Kidney (tissue), 14 donors: ENCODE results near the gene PIK3AP1. TPM values are rescaled to one million over a fixed set of nuclear protein-coding genes. Genes with fewer than 3 reads are reported as not detected.

Experiments used
- DNase-seq, 5 donors: peaks; one replicate each; pipeline ENCODE4 v3.0.0-alpha.2; 2013 to 2020
- FAIRE-seq: peaks from 2 replicates; lab custom pipeline; 2012; peaks lifted over from hg19 to GRCh38; lab: Jason Lieb, UNC
- H3K27ac ChIP-seq, 2 donors: one replicate each; pipeline ENCODE4 v1.7.0; 2013; ENCODE audit warnings: low read depth in 2 of 2, low read length in 2 of 2, inconsistent platforms in 1 of 2
- H3K27me3 ChIP-seq: one replicate; pipeline ENCODE4 v1.7.1; 2013; ENCODE audit warnings: low read length, inconsistent platforms; ENCODE audit not compliant: control insufficient read depth, insufficient read depth
- H3K36me3 ChIP-seq, 3 donors: one replicate each; pipeline versions ENCODE4 v1.7.0 to v1.7.1; 2013; ENCODE audit warnings: low read length in 3 of 3, control low read depth in 1 of 3, inconsistent platforms in 1 of 3; ENCODE audit not compliant: insufficient read depth in 3 of 3, control insufficient read depth in 2 of 3
- H3K4me1 ChIP-seq, 3 donors: one replicate each; pipeline versions ENCODE4 v1.7.0 to v1.7.1; 2013; ENCODE audit warnings: low read length in 3 of 3, inconsistent platforms in 1 of 3, low read depth in 1 of 3; ENCODE audit not compliant: control insufficient read depth in 2 of 3, insufficient read depth in 2 of 3
- H3K4me3 ChIP-seq, 3 donors: one replicate each; pipeline versions ENCODE4 v1.7.0 to v1.8.1; 2013; ENCODE audit warnings: low read length in 3 of 3, control low read depth in 1 of 3, inconsistent platforms in 1 of 3
- H3K9ac ChIP-seq, 3 donors: one replicate each; pipeline versions ENCODE4 v1.7.0 to v1.7.1; 2013; ENCODE audit warnings: low read length in 3 of 3, control low read depth in 1 of 3, inconsistent platforms in 1 of 3
- H3K9me3 ChIP-seq, 3 donors: one replicate each; pipeline versions ENCODE4 v1.7.0 to v1.7.1; 2013; ENCODE audit warnings: low read length in 3 of 3, control low read depth in 1 of 3, inconsistent platforms in 1 of 3; ENCODE audit not compliant: control insufficient read depth in 2 of 3, insufficient read depth in 1 of 3
- CTCF ChIP-seq: IDR thresholded peaks from 3 replicates; pipeline ENCODE4 v1.5.1; 2012; ENCODE audit warnings: mild to moderate bottlenecking, moderate library complexity, borderline replicate concordance; ENCODE audit not compliant: insufficient read depth; ENCODE audit errors: extremely low read depth
- intact Hi-C: fragments of 100-400 bp; cut with DNase I; formaldehyde crosslinking; loops from one replicate; pipeline ENCODE4 v1.11.1; 2022
- polyA plus RNA-seq: library from polyadenylated mRNA; stranded (reverse); fragments of 350-450 nt; fragmentation: Illumina TruSeq; extraction: RNeasy Lipid Tissue Mini Kit (QIAGEN cat#74804); gene quantifications from one replicate; pipeline ENCODE4 v1.2.3, GENCODE V29; 2014; ENCODE audit warnings: low read depth, low replicate concordance; ENCODE audit not compliant: insufficient read depth
- total RNA-seq: library from RNA; stranded (reverse); fragmentation: NEBNext Ultra II Directional; extraction: Animal tissue kit (Norgen Biotek cat#: 25700); gene quantifications from one replicate; pipeline ENCODE4 v1.2.1, GENCODE V29; 2021
- donor health status: control.
- donor health status: control.
- donor health status: control.
- donor health status: control.
- donor health status: control.
- donor health status: DM: yes; HTN: yes; CAD: no.
- donor health status: Normal renal cell carcinoma (clear cell type).

The PIK3AP1 gene
- total and polyA plus RNA-seq, 2 donors from 2014 or later: 6.5 to 28.4 TPM

DNA sequence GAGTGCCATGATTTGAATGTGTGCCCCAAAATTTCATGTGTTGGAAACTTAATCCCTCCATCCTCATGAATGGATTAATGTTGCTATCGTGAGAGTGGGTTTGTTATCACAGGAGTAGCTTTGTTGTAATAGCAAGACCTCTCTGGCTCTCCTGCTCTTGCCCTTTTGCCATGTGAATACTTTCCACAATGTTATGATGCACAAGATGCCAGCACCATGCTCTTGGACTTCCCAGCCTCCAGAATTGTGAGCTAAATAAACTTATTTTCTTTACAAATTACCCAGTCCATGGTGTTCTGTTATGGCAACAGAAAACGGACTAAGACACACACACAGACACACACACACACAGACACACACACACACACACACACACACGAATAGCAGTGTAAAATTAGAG, 82.2 kb downstream of the PIK3AP1 start:
- intact Hi-C loops: no loop called here
- Histone ChIP-seq H3K9me3 (no peaks in the 10 kb centered on the region), H3K4me1 (peaks cover 0 to 36% (median 2%) of the 10 kb centered on the region in 3 donors), H3K27me3 (no peaks in the 10 kb centered on the region), H3K36me3 (no peaks in the 10 kb centered on the region), H3K4me3 (no peak overlapping the region), H3K9ac (no peak overlapping the region), H3K27ac (peak overlapping the region in 1 of 2 donors; percentile 51)
- no peak for FAIRE-seq
- no peak for TF ChIP-seq CTCF
- no peak for DNase-seq

DNA sequence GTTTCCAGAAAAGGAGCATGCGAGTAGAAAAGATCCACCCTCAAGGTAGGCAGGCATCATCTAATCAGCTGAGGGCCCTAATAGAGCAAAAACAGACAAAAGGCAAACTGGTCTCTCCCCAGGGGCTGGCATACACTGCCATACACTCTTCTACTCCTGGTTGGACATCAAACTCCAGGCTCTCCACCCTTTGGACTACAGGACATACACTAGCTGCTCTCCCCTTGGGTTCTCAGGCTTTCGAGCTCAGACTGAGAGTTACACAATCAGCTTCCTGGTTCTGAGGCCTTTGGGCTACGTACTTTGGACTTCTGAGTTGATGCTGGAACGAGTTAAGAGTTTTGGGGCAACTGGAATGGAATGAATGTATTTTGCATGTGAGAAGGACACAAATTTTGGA, 82.6 kb downstream of the PIK3AP1 start:
- H3K4me3 ChIP-seq: no peak overlapping the region
- H3K9ac ChIP-seq: no peak overlapping the region
- H3K4me1 ChIP-seq: peaks cover 0 to 36% (median 2%) of the 10 kb centered on the region in 3 donors
- H3K27me3 ChIP-seq: no peaks in the 10 kb centered on the region
- no peaks in the 10 kb centered on the region for H3K36me3 ChIP-seq
- FAIRE-seq: no peak
- no peak for TF ChIP-seq CTCF
- H3K9me3 ChIP-seq: no peaks in the 10 kb centered on the region
- intact Hi-C loops: no loop called here
- DNase-seq: no peak
- peak overlapping the region in 1 of 2 donors; percentile 59 for H3K27ac ChIP-seq

- H3K4me3 ChIP-seq: no peak overlapping the region
- FAIRE-seq (no peak), DNase-seq (peak in 2 of 5 donors; percentile 23 to 48)
- intact Hi-C loops: no loop called here
- H3K9me3 ChIP-seq: no peaks in the 10 kb centered on the region
- TF ChIP-seq CTCF: no peak
- no peaks in the 10 kb centered on the region for H3K27me3 ChIP-seq
- H3K4me1 ChIP-seq: peaks cover 0 to 36% (median 2%) of the 10 kb centered on the region in 3 donors
- H3K9ac ChIP-seq: no peak overlapping the region
- no peaks in the 10 kb centered on the region for H3K36me3 ChIP-seq
- peak overlapping the region; percentile 59 to 68 for H3K27ac ChIP-seq
These were observed 83.8 kb downstream of the PIK3AP1 start for GRCh38 chr10:96636551-96636950.
